Esophagus squamous epithelium (tissue), 5 donors: ENCODE results near the gene JPH3. TPM values are rescaled to one million over a fixed set of nuclear protein-coding genes. Genes with fewer than 3 reads are reported as not detected.

Source experiments
- DNase-seq: peaks from one replicate; lab custom pipeline; 2025; lab: John Stamatoyannopoulos, UW
- H3K27ac ChIP-seq, 4 donors: fragments of 200-600 bp; sonication (generic); one replicate each; pipeline ENCODE4 v1.5.1; 2016 to 2019; ENCODE audit warnings: mild to moderate bottlenecking in 1 of 4
- H3K27me3 ChIP-seq, 4 donors: fragments of 200-600 bp; sonication (generic); 1 replicate in 3 of 4; 2 replicates in 1 of 4; pipeline versions ENCODE4 v1.5.1 to v1.6.0; 2017 to 2021; ENCODE audit warnings: antibody characterized with exemption in 1 of 4
- H3K36me3 ChIP-seq, 3 donors: fragments of 200-600 bp; sonication (generic); one replicate each; pipeline ENCODE4 v1.5.1; 2016 to 2019
- H3K4me1 ChIP-seq, 3 donors: fragments of 200-600 bp; sonication (generic); one replicate each; pipeline ENCODE4 v1.5.1; 2017 to 2019
- H3K4me3 ChIP-seq, 4 donors: fragments of 200-600 bp; sonication (generic); 1 replicate in 3 of 4; 2 replicates in 1 of 4; pipeline ENCODE4 v1.5.1; 2016 to 2019; ENCODE audit warnings: mild to moderate bottlenecking in 2 of 4, moderate library complexity in 1 of 4
- H3K9me3 ChIP-seq, 3 donors: fragments of 200-600 bp; sonication (generic); one replicate each; pipeline ENCODE4 v1.5.1; 2016 to 2019
- CTCF ChIP-seq, 6 experiments: fragments of 450-650 bp in 4 of 6; fragments of 200-600 bp in 2 of 6; sonication (generic) in 2 of 6; IDR thresholded peaks; one replicate each; pipeline ENCODE4 v1.5.1; 2016 to 2019; ENCODE audit warnings: antibody characterized with exemption in 6 of 6, mild to moderate bottlenecking in 4 of 6, moderate library complexity in 4 of 6
- POLR2A ChIP-seq, 4 donors: fragments of 450-650 bp; IDR thresholded peaks; one replicate each; pipeline ENCODE4 v1.6.1; 2017; ENCODE audit warnings: antibody characterized with exemption in 4 of 4, mild to moderate bottlenecking in 4 of 4, moderate library complexity in 3 of 4
- WGBS, 2 donors: methylation state at CpG; one replicate each; pipeline ENCODE4 v1.1.5; 2018; 5-methylcytosine and 5-hydroxymethylcytosine counted together
- intact Hi-C: fragments of 100-400 bp; cut with DNase I; formaldehyde crosslinking; loops from one replicate; pipeline ENCODE4 v1.15.0; 2022
- total RNA-seq, 4 donors: library from RNA; depleted of rRNA; stranded (reverse); fragments of >200 nt; gene quantifications; one replicate each; pipeline ENCODE4 v1.1.0, GENCODE V29; 2016
- donor health status: DM: yes; HTN: yes; CAD: no.

The JPH3 gene
- total RNA-seq, 4 donors from 2014 or later, result 0.29 to 0.76 (median 0.45) TPM; not detected in 1

GRCh38 chr16:87644186-87644585 is 41.9 kb downstream of the JPH3 start:
- WGBS, 2 donors, result 94% methylated on average over 16 of the region's 35 CpGs; no CpG with 5 or more reads in 1 of the 2 donors
- peaks cover 0 to 67% (median 0%) of the 10 kb centered on the region in 4 donors for H3K27me3 ChIP-seq
- intact Hi-C loops, result no loop called here

DNA sequence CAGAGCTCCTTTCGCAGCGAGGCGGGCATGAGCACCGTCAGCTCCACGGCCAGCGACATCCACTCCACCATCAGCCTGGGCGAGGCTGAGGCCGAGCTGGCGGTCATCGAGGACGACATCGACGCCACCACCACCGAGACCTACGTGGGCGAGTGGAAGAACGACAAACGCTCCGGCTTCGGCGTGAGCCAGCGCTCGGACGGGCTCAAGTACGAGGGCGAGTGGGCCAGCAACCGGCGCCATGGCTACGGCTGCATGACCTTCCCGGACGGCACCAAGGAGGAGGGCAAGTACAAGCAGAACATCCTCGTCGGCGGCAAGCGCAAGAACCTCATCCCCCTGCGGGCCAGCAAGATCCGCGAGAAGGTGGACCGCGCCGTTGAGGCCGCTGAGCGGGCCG is 42.3 kb downstream of the JPH3 start:
- H3K4me1 ChIP-seq, result no peaks in the 10 kb centered on the region
- intact Hi-C loops, result no loop called here
- no peaks in the 10 kb centered on the region for H3K9me3 ChIP-seq
- no peak overlapping the region for H3K4me3 ChIP-seq
- no peak overlapping the region for H3K27ac ChIP-seq
- no peaks in the 10 kb centered on the region for H3K36me3 ChIP-seq
- TF ChIP-seq POLR2A (IDR thresholded peaks at IDR 0.05) (no peak), CTCF (IDR thresholded peaks at IDR 0.05) (no peak)
- H3K27me3 ChIP-seq, result peaks cover 0 to 71% (median 0%) of the 10 kb centered on the region in 4 donors
- no peak for DNase-seq
- WGBS, 2 donors, result 94 to 97% methylated on average over 15 to 23 of the region's 44 CpGs

More at GRCh38 chr16:87644186-87644585, 41.9 kb downstream of the JPH3 start:
- H3K36me3 ChIP-seq, result no peaks in the 10 kb centered on the region
- no peak overlapping the region for H3K4me3 ChIP-seq
- no peak for TF ChIP-seq POLR2A (IDR thresholded peaks at IDR 0.05)
- no peak for TF ChIP-seq CTCF (IDR thresholded peaks at IDR 0.05)
- H3K4me1 ChIP-seq, result no peaks in the 10 kb centered on the region
- no peak for DNase-seq
- H3K27ac ChIP-seq, result no peak overlapping the region
- H3K9me3 ChIP-seq, result no peaks in the 10 kb centered on the region

- Histone ChIP-seq H3K4me3 (no peak overlapping the region), H3K27ac (no peak overlapping the region), H3K36me3 (no peaks in the 10 kb centered on the region), H3K4me1 (no peaks in the 10 kb centered on the region), H3K27me3 (peaks cover 0 to 74% (median 0%) of the 10 kb centered on the region in 4 donors), H3K9me3 (no peaks in the 10 kb centered on the region)
- TF ChIP-seq CTCF (IDR thresholded peaks at IDR 0.05) (no peak), POLR2A (IDR thresholded peaks at IDR 0.05) (no peak)
- DNase-seq, result no peak
- intact Hi-C loops, result no loop called here
- WGBS, 2 donors, result 50 to 60% methylated on average over 3 to 5 of the region's 9 CpGs
Measured at GRCh38 chr16:87645802-87646201, 43.5 kb downstream of the JPH3 start.

GRCh38 chr16:87647431-87648185 is 45.3 kb downstream of the JPH3 start:
- Histone ChIP-seq H3K9me3 (no peaks in the 10 kb centered on the region), H3K36me3 (no peaks in the 10 kb centered on the region), H3K27ac (no peak overlapping the region), H3K27me3 (peaks cover 0 to 69% (median 0%) of the 10 kb centered on the region in 4 donors), H3K4me1 (no peaks in the 10 kb centered on the region), H3K4me3 (no peak overlapping the region)
- WGBS, 2 donors, result 76% methylated on average over 8 of the region's 33 CpGs; no CpG with 5 or more reads in 1 of the 2 donors
- no peak for DNase-seq
- intact Hi-C loops, result no loop called here
- no peak for TF ChIP-seq CTCF (IDR thresholded peaks at IDR 0.05)
- no peak for TF ChIP-seq POLR2A (IDR thresholded peaks at IDR 0.05)

GRCh38 chr16:87648236-87648635 is 45.9 kb downstream of the JPH3 start:
- no peak for DNase-seq
- Histone ChIP-seq H3K9me3 (no peaks in the 10 kb centered on the region), H3K4me3 (no peak overlapping the region), H3K27me3 (peaks cover 0 to 68% (median 0%) of the 10 kb centered on the region in 4 donors), H3K36me3 (no peaks in the 10 kb centered on the region), H3K4me1 (no peaks in the 10 kb centered on the region), H3K27ac (no peak overlapping the region)
- 21 to 51% methylated on average over 4 to 20 of the region's 23 CpGs for WGBS, 2 donors
- intact Hi-C loops, result no loop called here
- TF ChIP-seq POLR2A (IDR thresholded peaks at IDR 0.05) (no peak), CTCF (IDR thresholded peaks at IDR 0.05) (no peak)
